Measurements from ENCODE around the gene MED12L.
A peak's percentile ranks its signal among the peaks of the same experiment; 100 is the strongest.

Gene MED12L

GRCh38 chr3:151087648-151088047 is 2.2 kb downstream of the MED12L start:
- DNase-seq = no peak

GRCh38 chr3:151091685-151092345 is 6.4 kb downstream of the MED12L start:
- no peak for DNase-seq

- DNase-seq = no peak
Measured at GRCh38 chr3:151093148-151093547, 7.7 kb downstream of the MED12L start.

GRCh38 chr3:151093905-151094304 is 8.4 kb downstream of the MED12L start:
- no peak for DNase-seq

- no peak for DNase-seq
Measured at GRCh38 chr3:151096716-151097115, 11.3 kb downstream of the MED12L start.

GRCh38 chr3:151100076-151100475 is 14.6 kb downstream of the MED12L start:
- no peak for DNase-seq

GRCh38 chr3:151101270-151101969 is 16.0 kb downstream of the MED12L start:
- DNase-seq = no peak

- DNase-seq = no peak
Measured at GRCh38 chr3:151106311-151106710, 20.8 kb downstream of the MED12L start.

- no peak for DNase-seq
Measured at GRCh38 chr3:151107177-151107576, 21.7 kb downstream of the MED12L start.

- no peak for DNase-seq
Measured at GRCh38 chr3:151107701-151108100, 22.2 kb downstream of the MED12L start.

- DNase-seq = no peak
Measured at GRCh38 chr3:151109286-151109800, 23.9 kb downstream of the MED12L start.

GRCh38 chr3:151112731-151113130 is 27.3 kb downstream of the MED12L start:
- no peak for DNase-seq

GRCh38 chr3:151113343-151113742 is 27.9 kb downstream of the MED12L start:
- no peak for DNase-seq

- no peak for DNase-seq
Measured at GRCh38 chr3:151117047-151117446, 31.6 kb downstream of the MED12L start.

- DNase-seq = no peak
Measured at GRCh38 chr3:151119188-151119587, 33.7 kb downstream of the MED12L start.

GRCh38 chr3:151120409-151120808 is 34.9 kb downstream of the MED12L start:
- no peak for DNase-seq

GRCh38 chr3:151121016-151121415 is 35.6 kb downstream of the MED12L start:
- DNase-seq = no peak

- no peak for DNase-seq
Measured at GRCh38 chr3:151123827-151124226, 38.4 kb downstream of the MED12L start.

GRCh38 chr3:151124476-151124875 is 39.0 kb downstream of the MED12L start:
- no peak for DNase-seq

GRCh38 chr3:151130428-151130827 is 45.0 kb downstream of the MED12L start:
- DNase-seq = no peak

GRCh38 chr3:151133175-151133574 is 47.7 kb downstream of the MED12L start:
- DNase-seq = no peak

- DNase-seq = no peak
Measured at GRCh38 chr3:151133917-151134450, 48.5 kb downstream of the MED12L start.

- peak; percentile 18 for DNase-seq
Measured at GRCh38 chr3:151135541-151136337, 50.3 kb downstream of the MED12L start.

Data from activated CD8-positive, alpha-beta memory T cell treated with anti-CD3 and anti-CD28 coated beads, Interleukin-2, amount 50 U/mL, for 4 hours (primary cell).